Neuronal stem cell (in vitro differentiated cells): ENCODE data around the gene CD44.

ENCODE experiments used
- DNase-seq: peaks from one replicate; pipeline ENCODE4 v3.0.0-alpha.2; 2013; ENCODE audit warnings: low spot score
- H2AFZ ChIP-seq: one replicate; pipeline ENCODE4 v1.6.1; 2013; ENCODE audit warnings: mild to moderate bottlenecking, low read length, inconsistent platforms
- H2AK5ac ChIP-seq: 2 replicates; pipeline ENCODE4 v1.6.1; 2013; ENCODE audit warnings: low read depth, mild to moderate bottlenecking, inconsistent platforms, low read length, moderate library complexity, mixed read lengths
- H2BK120ac ChIP-seq: 2 replicates; pipeline ENCODE4 v1.6.1; 2013; ENCODE audit warnings: low read depth, mild to moderate bottlenecking, inconsistent platforms, low read length, moderate library complexity, mixed read lengths
- H2BK12ac ChIP-seq: one replicate; pipeline ENCODE4 v1.6.1; 2013; ENCODE audit warnings: low read length, inconsistent platforms
- H2BK15ac ChIP-seq: 2 replicates; pipeline ENCODE4 v1.6.1; 2013; ENCODE audit warnings: mild to moderate bottlenecking, low read length, inconsistent platforms, mixed read lengths
- H2BK5ac ChIP-seq: one replicate; pipeline ENCODE4 v1.6.1; 2013; ENCODE audit warnings: inconsistent platforms, mild to moderate bottlenecking, low read length, moderate library complexity
- H3K14ac ChIP-seq: one replicate; pipeline ENCODE4 v1.6.1; 2013; ENCODE audit warnings: low read length, inconsistent platforms
- H3K18ac ChIP-seq: 2 replicates; pipeline ENCODE4 v1.6.1; 2013; ENCODE audit warnings: low read length, inconsistent platforms
- H3K23ac ChIP-seq: 2 replicates; pipeline ENCODE4 v1.6.1; 2013; ENCODE audit warnings: low read depth, mild to moderate bottlenecking, mixed read lengths, low read length, inconsistent platforms; ENCODE audit not compliant: poor library complexity
- H3K27ac ChIP-seq: replicated peaks from 3 replicates; pipeline ENCODE4 v1.5.1; 2013; ENCODE audit warnings: low read length, inconsistent platforms
- H3K27me3 ChIP-seq, 3 experiments: 2 replicates each; pipeline ENCODE4 v1.6.1; 2013; ENCODE audit warnings: low read length in 3 of 3, mild to moderate bottlenecking in 2 of 3, inconsistent platforms in 1 of 3, low read depth in 1 of 3, mixed read lengths in 1 of 3, moderate library complexity in 1 of 3; ENCODE audit not compliant: control insufficient read depth in 3 of 3, insufficient read depth in 3 of 3
- H3K36me3 ChIP-seq, 2 donors: replicated peaks in 1 of 2; 2 replicates each; pipeline ENCODE4 v1.6.1; 2013; ENCODE audit warnings: low read length in 2 of 2; ENCODE audit not compliant: control insufficient read depth in 2 of 2, insufficient read depth in 2 of 2
- H3K4ac ChIP-seq: 2 replicates; pipeline ENCODE4 v1.6.1; 2013; ENCODE audit warnings: inconsistent platforms, mild to moderate bottlenecking, low read length, moderate library complexity
- H3K4me1 ChIP-seq, 2 donors: 1 replicate in 1 of 2; 2 replicates in 1 of 2; pipeline ENCODE4 v1.6.1; 2013; ENCODE audit warnings: low read length in 2 of 2, low read depth in 1 of 2; ENCODE audit not compliant: control insufficient read depth in 2 of 2, insufficient read depth in 1 of 2
- H3K4me2 ChIP-seq: one replicate; pipeline ENCODE4 v1.6.1; 2013; ENCODE audit warnings: mild to moderate bottlenecking, low read length, inconsistent platforms; ENCODE audit not compliant: insufficient read depth, poor library complexity, severe bottlenecking
- H3K4me3 ChIP-seq, 2 donors: 2 replicates each; pipeline ENCODE4 v1.5.1; 2013; ENCODE audit warnings: low read length in 2 of 2, mild to moderate bottlenecking in 2 of 2, inconsistent platforms in 1 of 2, moderate library complexity in 1 of 2
- H3K79me1 ChIP-seq: one replicate; pipeline ENCODE4 v1.6.1; 2013; ENCODE audit warnings: low read depth, mild to moderate bottlenecking, inconsistent platforms, low read length, moderate library complexity
- H3K9ac ChIP-seq: one replicate; pipeline ENCODE4 v1.6.1; 2013; ENCODE audit warnings: mild to moderate bottlenecking, low read depth, low read length, inconsistent platforms; ENCODE audit not compliant: poor library complexity
- H3K9me3 ChIP-seq, 2 donors: replicated peaks in 1 of 2; 2 replicates each; pipeline versions ENCODE3 to v1.6.1; 2013; ENCODE audit warnings: low read length in 2 of 2, mild to moderate bottlenecking in 2 of 2, inconsistent platforms in 1 of 2, low read depth in 1 of 2, mixed read lengths in 1 of 2, moderate library complexity in 1 of 2; ENCODE audit not compliant: control insufficient read depth in 2 of 2, insufficient read depth in 1 of 2
- H4K8ac ChIP-seq: one replicate; pipeline ENCODE4 v1.6.1; 2013; ENCODE audit warnings: low read depth, mild to moderate bottlenecking, inconsistent platforms, low read length, moderate library complexity
- H4K91ac ChIP-seq: one replicate; pipeline ENCODE4 v1.6.1; 2013; ENCODE audit warnings: low read length, low read depth, mild to moderate bottlenecking, inconsistent platforms; ENCODE audit not compliant: poor library complexity
- WGBS, 2 donors: extraction: QIAGEN DNeasy Blood & Tissue Kit; methylation state at CpG; one replicate each; pipeline ENCODE4 v1.1.7; 2013; ENCODE audit warnings: missing lambda C conversion rate in 2 of 2, mixed read lengths in 1 of 2; ENCODE audit not compliant: insufficient read length in 2 of 2, insufficient replicate concordance in 1 of 2; ENCODE audit errors: extremely low coverage in 2 of 2; 5-methylcytosine and 5-hydroxymethylcytosine counted together

CD44 gene

GRCh38 chr11:35143297-35144135, 4.5 kb downstream of the CD44 start:
- Histone ChIP-seq H2BK5ac (no peak overlapping the region), H3K27me3 (peaks cover 10 to 22% (median 18%) of the 10 kb centered on the region in 3 experiments), H3K9me3 (peaks cover 0 to 3% of the 10 kb centered on the region in 2 donors), H3K14ac (no peak overlapping the region), H3K9ac (no peak overlapping the region), H3K4me1 (peaks cover 0 to 2% of the 10 kb centered on the region in 2 donors), H3K27ac (no peak overlapping the region), H3K36me3 (no peaks in the 10 kb centered on the region), H2AFZ (no peak overlapping the region), H3K4me3 (no peak overlapping the region), H3K18ac (no peak overlapping the region), H3K79me1 (no peaks in the 10 kb centered on the region), H3K4ac (no peak overlapping the region), H3K23ac (no peak overlapping the region), H2BK15ac (no peak overlapping the region), H2BK12ac (no peak overlapping the region), H4K91ac (no peak overlapping the region), H2AK5ac (no peak overlapping the region), H3K4me2 (no peak overlapping the region), H2BK120ac (no peak overlapping the region), H4K8ac (no peak overlapping the region)
- DNase-seq, result no peak
- WGBS, 2 donors, result no CpG with 5 or more reads among the region's 8 CpGs

GRCh38 chr11:35144136-35144741, 5.3 kb downstream of the CD44 start:
- H4K8ac ChIP-seq, result no peak overlapping the region
- H2BK5ac ChIP-seq, result no peak overlapping the region
- no peak overlapping the region for H3K23ac ChIP-seq
- DNase-seq, result no peak
- WGBS, 2 donors, result no CpG with 5 or more reads among the region's 10 CpGs
- H3K9ac ChIP-seq, result no peak overlapping the region
- H3K79me1 ChIP-seq, result no peaks in the 10 kb centered on the region
- no peak overlapping the region for H2AK5ac ChIP-seq
- H3K14ac ChIP-seq, result no peak overlapping the region
- H2BK15ac ChIP-seq, result no peak overlapping the region
- H3K36me3 ChIP-seq, result no peaks in the 10 kb centered on the region
- no peak overlapping the region for H2BK12ac ChIP-seq
- H3K4ac ChIP-seq, result no peak overlapping the region
- no peak overlapping the region for H2AFZ ChIP-seq
- H3K18ac ChIP-seq, result no peak overlapping the region
- peaks cover 0 to 3% of the 10 kb centered on the region in 2 donors for H3K9me3 ChIP-seq
- peaks cover 6 to 15% (median 11%) of the 10 kb centered on the region in 3 experiments for H3K27me3 ChIP-seq
- H3K4me1 ChIP-seq, result peaks cover 0 to 2% of the 10 kb centered on the region in 2 donors
- no peak overlapping the region for H3K4me3 ChIP-seq
- no peak overlapping the region for H2BK120ac ChIP-seq
- no peak overlapping the region for H3K4me2 ChIP-seq
- H3K27ac ChIP-seq, result no peak overlapping the region
- H4K91ac ChIP-seq, result no peak overlapping the region

- no peak overlapping the region for H3K23ac ChIP-seq
- peaks cover 2 to 9% (median 6%) of the 10 kb centered on the region in 3 experiments for H3K27me3 ChIP-seq
- no peak overlapping the region for H3K4me2 ChIP-seq
- H2AK5ac ChIP-seq, result no peak overlapping the region
- no peak overlapping the region for H2BK5ac ChIP-seq
- no peak overlapping the region for H3K4me3 ChIP-seq
- no peak overlapping the region for H3K27ac ChIP-seq
- H2BK12ac ChIP-seq, result no peak overlapping the region
- no peak for DNase-seq
- WGBS, 2 donors, result no CpG with 5 or more reads among the region's 1 CpG
- no peak overlapping the region for H4K91ac ChIP-seq
- peaks cover 0 to 3% of the 10 kb centered on the region in 2 donors for H3K9me3 ChIP-seq
- H4K8ac ChIP-seq, result no peak overlapping the region
- H3K14ac ChIP-seq, result no peak overlapping the region
- H2BK120ac ChIP-seq, result no peak overlapping the region
- no peak overlapping the region for H2BK15ac ChIP-seq
- H3K18ac ChIP-seq, result no peak overlapping the region
- H3K79me1 ChIP-seq, result no peaks in the 10 kb centered on the region
- H3K4me1 ChIP-seq, result peaks cover 0 to 1% of the 10 kb centered on the region in 2 donors
- H3K4ac ChIP-seq, result no peak overlapping the region
- H2AFZ ChIP-seq, result no peak overlapping the region
- no peaks in the 10 kb centered on the region for H3K36me3 ChIP-seq
- H3K9ac ChIP-seq, result no peak overlapping the region
Measured at GRCh38 chr11:35144806-35145205, 5.8 kb downstream of the CD44 start.

DNA sequence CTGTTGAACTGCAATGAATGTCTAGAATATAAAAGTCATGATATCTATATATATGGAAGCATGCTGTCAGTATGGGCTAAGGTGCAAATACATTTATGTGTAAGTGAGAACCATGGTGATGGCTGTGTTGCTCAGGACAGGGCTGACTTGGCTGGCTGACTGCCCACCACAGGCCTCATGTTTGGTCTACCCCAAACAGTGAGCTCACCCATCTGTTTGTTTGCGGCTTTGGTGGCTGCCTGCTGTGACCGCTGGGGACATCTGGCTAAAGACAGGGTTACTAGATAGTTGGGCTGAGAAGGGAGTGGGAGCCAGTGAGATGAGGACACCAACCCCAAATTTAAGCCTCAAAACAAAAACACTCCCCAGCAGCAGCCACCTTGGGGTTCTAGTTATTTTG, 6.3 kb downstream of the CD44 start:
- no peak overlapping the region for H3K23ac ChIP-seq
- no peak overlapping the region for H3K9ac ChIP-seq
- no peaks in the 10 kb centered on the region for H3K9me3 ChIP-seq
- no peak for DNase-seq
- H2BK15ac ChIP-seq, result no peak overlapping the region
- H3K4me2 ChIP-seq, result no peak overlapping the region
- H3K18ac ChIP-seq, result no peak overlapping the region
- no peak overlapping the region for H3K4ac ChIP-seq
- no peak overlapping the region for H2AFZ ChIP-seq
- H3K14ac ChIP-seq, result no peak overlapping the region
- H3K79me1 ChIP-seq, result no peaks in the 10 kb centered on the region
- H3K27ac ChIP-seq, result no peak overlapping the region
- no peak overlapping the region for H2AK5ac ChIP-seq
- peaks cover 0 to 4% (median 1%) of the 10 kb centered on the region in 3 experiments for H3K27me3 ChIP-seq
- no CpG with 5 or more reads among the region's 2 CpGs for WGBS, 2 donors
- no peak overlapping the region for H3K4me3 ChIP-seq
- H4K91ac ChIP-seq, result no peak overlapping the region
- no peaks in the 10 kb centered on the region for H3K36me3 ChIP-seq
- no peak overlapping the region for H2BK12ac ChIP-seq
- H2BK5ac ChIP-seq, result no peak overlapping the region
- no peak overlapping the region for H2BK120ac ChIP-seq
- H3K4me1 ChIP-seq, result no peaks in the 10 kb centered on the region
- H4K8ac ChIP-seq, result no peak overlapping the region
